SK-N-SH (cell line): ENCODE measurements around the gene PDE4B. TPM values are rescaled to one million over a fixed set of nuclear protein-coding genes. Genes with fewer than 3 reads are reported as not detected.

Source experiments
- CTCF ChIA-PET: fragments of 300-600, 350-600 bp; formaldehyde crosslinking; extraction: SDS; loops from one replicate; lab custom pipeline; 2021; lab: Yijun Ruan, JAX
- POLR2A ChIA-PET: fragments of 350-600 bp; sonication (Branson Sonifier 250); formaldehyde crosslinking; extraction: SDS; loops from one replicate; lab custom pipeline; 2020; ENCODE audit warnings: antibody characterized with exemption, inconsistent platforms; lab: Yijun Ruan, JAX
- DNase-seq: peaks from one replicate; pipeline ENCODE4 v3.0.0; 2012
- H2AFZ ChIP-seq: fragments of 200-600 bp; sonication (generic); 2 replicates; pipeline ENCODE4 v1.8.1; 2016; ENCODE audit warnings: antibody characterized with exemption, mild to moderate bottlenecking, low read depth
- H3F3A ChIP-seq: fragments of 200-600 bp; sonication (generic); replicated peaks from 2 replicates; pipeline ENCODE3; 2016; ENCODE audit warnings: antibody characterized with exemption, mild to moderate bottlenecking; ENCODE audit not compliant: insufficient read depth
- H3K27ac ChIP-seq, 2 experiments: fragments of 200-500 bp in 1 of 2; fragments of 200-600 bp in 1 of 2; sonication (Bioruptor generic) in 1 of 2; sonication (generic), shearing (Covaris generic) in 1 of 2; 2 replicates each; pipeline versions ENCODE4 v1.5.1 to v1.6.1; 2014 to 2016; ENCODE audit warnings: low read depth in 2 of 2, inconsistent platforms in 1 of 2, low read length in 1 of 2, mild to moderate bottlenecking in 1 of 2, mixed read lengths in 1 of 2
- H3K27me3 ChIP-seq: fragments of 200-600 bp; sonication (generic), shearing (Covaris generic); 2 replicates; pipeline ENCODE4 v1.6.1; 2016; ENCODE audit warnings: mixed run types; ENCODE audit not compliant: insufficient read depth
- H3K36me3 ChIP-seq, 2 experiments: fragments of 200-500 bp in 1 of 2; fragments of 200-600 bp in 1 of 2; sonication (Bioruptor generic) in 1 of 2; sonication (generic) in 1 of 2; replicated peaks in 1 of 2; 2 replicates each; pipeline versions ENCODE3 to v1.5.1; 2014 to 2016; ENCODE audit warnings: low read length in 1 of 2, mild to moderate bottlenecking in 1 of 2; ENCODE audit not compliant: insufficient read depth in 2 of 2, control insufficient read depth in 1 of 2
- H3K4me1 ChIP-seq, 2 experiments: fragments of 200-500 bp in 1 of 2; fragments of 200-600 bp in 1 of 2; sonication (Bioruptor generic) in 1 of 2; sonication (generic), shearing (Covaris generic) in 1 of 2; 2 replicates each; pipeline versions ENCODE4 v1.5.1 to v1.6.1; 2014 to 2016; ENCODE audit warnings: low read depth in 1 of 2, low read length in 1 of 2, mixed run types in 1 of 2; ENCODE audit not compliant: insufficient read depth in 2 of 2, control insufficient read depth in 1 of 2
- H3K4me2 ChIP-seq: fragments of 200-600 bp; sonication (generic), shearing (Covaris generic); 2 replicates; pipeline ENCODE4 v1.6.1; 2017; ENCODE audit warnings: mixed run types
- H3K4me3 ChIP-seq, 2 experiments: fragments of 200-500 bp in 1 of 2; fragments of 200-600 bp in 1 of 2; sonication (Bioruptor generic) in 1 of 2; sonication (generic), shearing (Covaris generic) in 1 of 2; 2 replicates each; pipeline versions ENCODE4 v1.5.1 to v1.8.1; 2014 to 2016; ENCODE audit warnings: low read depth in 2 of 2, inconsistent platforms in 1 of 2, low read length in 1 of 2, mild to moderate bottlenecking in 1 of 2, mixed read lengths in 1 of 2, moderate library complexity in 1 of 2
- H3K79me2 ChIP-seq: fragments of 200-600 bp; sonication (generic); 2 replicates; pipeline ENCODE4 v1.8.1; 2017; ENCODE audit warnings: mild to moderate bottlenecking; ENCODE audit not compliant: insufficient read depth
- H3K9ac ChIP-seq: fragments of 200-600 bp; sonication (generic); 2 replicates; pipeline ENCODE4 v1.6.1; 2017; ENCODE audit warnings: mixed run types
- H3K9me2 ChIP-seq: fragments of 200-600 bp; sonication (generic); 2 replicates; pipeline ENCODE4 v1.6.1; 2017; ENCODE audit warnings: mixed run types
- H3K9me3 ChIP-seq: fragments of 200-600 bp; sonication (generic); 2 replicates; pipeline ENCODE4 v1.6.1; 2017; ENCODE audit warnings: mixed run types, mild to moderate bottlenecking, moderate library complexity
- H4K20me1 ChIP-seq: fragments of 200-600 bp; sonication (generic); 2 replicates; pipeline ENCODE4 v1.6.1; 2017; ENCODE audit warnings: mild to moderate bottlenecking, mixed run types; ENCODE audit not compliant: insufficient read depth
- CHD2 ChIP-seq: fragments of 150-350 bp; IDR thresholded peaks from 2 replicates; pipeline ENCODE4 v1.6.1; 2018; ENCODE audit warnings: low read length; ENCODE audit not compliant: partially characterized antibody
- ELF1 ChIP-seq: IDR thresholded peaks from 2 replicates; pipeline ENCODE4 v1.4.0; 2012
- EP300 ChIP-seq, 2 experiments: IDR thresholded peaks; 2 replicates each; pipeline versions ENCODE4 v1.4.0 to v1.6.1; 2012; ENCODE audit warnings: borderline replicate concordance in 1 of 2, low read depth in 1 of 2, low read length in 1 of 2
- FOSL2 ChIP-seq: IDR thresholded peaks from 2 replicates; pipeline ENCODE4 v1.4.0; 2012; ENCODE audit warnings: low read depth, mild to moderate bottlenecking, moderate library complexity, borderline replicate concordance
- FOXM1 ChIP-seq: IDR thresholded peaks from 2 replicates; pipeline ENCODE4 v1.4.0; 2012; ENCODE audit warnings: low read depth, mild to moderate bottlenecking
- GABPA ChIP-seq: IDR thresholded peaks from 2 replicates; pipeline ENCODE4 v1.4.0; 2012; ENCODE audit warnings: low read depth, mild to moderate bottlenecking
- GATA2 ChIP-seq: sonication (generic); formaldehyde crosslinking; IDR thresholded peaks from 2 replicates; pipeline ENCODE4 v1.5.0; 2020; ENCODE audit warnings: mild to moderate bottlenecking, missing genetic modification reagents
- IRF3 ChIP-seq: fragments of 150-350 bp; IDR thresholded peaks from 2 replicates; pipeline ENCODE4 v1.6.1; 2016; ENCODE audit warnings: mild to moderate bottlenecking, low read depth, low read length
- MXI1 ChIP-seq: IDR thresholded peaks from 2 replicates; pipeline ENCODE4 v1.6.1; 2012; ENCODE audit warnings: mild to moderate bottlenecking, low read depth, low read length, improper control_type of control experiment
- NFIC ChIP-seq: IDR thresholded peaks from 2 replicates; pipeline ENCODE4 v1.4.0; 2012; ENCODE audit warnings: borderline replicate concordance
- PBX3 ChIP-seq: IDR thresholded peaks from 2 replicates; pipeline ENCODE4; 2012
- POLR2AphosphoS5 ChIP-seq: IDR thresholded peaks from 2 replicates; pipeline ENCODE4 v1.6.1; 2012; ENCODE audit warnings: low read depth, low read length
- RAD21 ChIP-seq: IDR thresholded peaks from 2 replicates; pipeline ENCODE4 v1.6.1; 2012; ENCODE audit warnings: mild to moderate bottlenecking, low read length
- RCOR1 ChIP-seq: fragments of 150-350 bp; IDR thresholded peaks from 2 replicates; pipeline ENCODE4 v1.6.1; 2017; ENCODE audit warnings: antibody characterized with exemption, low read length
- RFX5 ChIP-seq: IDR thresholded peaks from 2 replicates; pipeline ENCODE4 v1.6.1; 2012; ENCODE audit warnings: mild to moderate bottlenecking, improper control_type of control experiment, low read length
- RXRA ChIP-seq: IDR thresholded peaks from 2 replicates; pipeline ENCODE4 v1.4.0; 2012; ENCODE audit warnings: low read depth, mild to moderate bottlenecking, borderline replicate concordance
- SMC3 ChIP-seq: IDR thresholded peaks from 2 replicates; pipeline ENCODE4 v1.6.1; 2012; ENCODE audit warnings: low read depth, low read length, improper control_type of control experiment
- TCF12 ChIP-seq: IDR thresholded peaks from 2 replicates; pipeline ENCODE4 v1.4.0; 2012
- YY1 ChIP-seq: IDR thresholded peaks from 2 replicates; pipeline ENCODE4 v1.4.0; 2012; ENCODE audit warnings: low read depth, mild to moderate bottlenecking
- WGBS: methylation state at CpG from one replicate; pipeline ENCODE4 v1.1.6; 2017; ENCODE audit warnings: low lambda C conversion rate; 5-methylcytosine and 5-hydroxymethylcytosine counted together
- polyA plus RNA-seq, 3 experiments: library from polyadenylated mRNA; depleted of rRNA; stranded (reverse); fragments of >200 nt; gene quantifications; 2 replicates each; pipeline ENCODE4 v1.2.3, GENCODE V29; 2012
- TF ChIP-seq, protein P1 (sequence below): IDR thresholded peaks from 2 replicates; pipeline ENCODE4 v1.4.0; 2012; ENCODE audit warnings: low read depth, borderline replicate concordance

The PDE4B gene
- polyA plus RNA-seq, 1 of the 3 experiments (the other 2 are of a cell fraction) = 1.9 TPM

GRCh38 chr1:65762081-65762862, 30.4 kb upstream of the PDE4B start:
- TF ChIP-seq RCOR1 (no peak), RAD21 (no peak), FOXM1 (no peak), RXRA (no peak), EP300 (IDR thresholded peaks at IDR 0.05; ENCODE audit: borderline replicate concordance in 1 of 2, low read depth in 1 of 2, low read length in 1 of 2) (no peak), SMC3 (no peak), YY1 (no peak), FOSL2 (no peak), TCF12 (no peak), RFX5 (no peak), NFIC (no peak)
- TF ChIP-seq, protein P1, sequence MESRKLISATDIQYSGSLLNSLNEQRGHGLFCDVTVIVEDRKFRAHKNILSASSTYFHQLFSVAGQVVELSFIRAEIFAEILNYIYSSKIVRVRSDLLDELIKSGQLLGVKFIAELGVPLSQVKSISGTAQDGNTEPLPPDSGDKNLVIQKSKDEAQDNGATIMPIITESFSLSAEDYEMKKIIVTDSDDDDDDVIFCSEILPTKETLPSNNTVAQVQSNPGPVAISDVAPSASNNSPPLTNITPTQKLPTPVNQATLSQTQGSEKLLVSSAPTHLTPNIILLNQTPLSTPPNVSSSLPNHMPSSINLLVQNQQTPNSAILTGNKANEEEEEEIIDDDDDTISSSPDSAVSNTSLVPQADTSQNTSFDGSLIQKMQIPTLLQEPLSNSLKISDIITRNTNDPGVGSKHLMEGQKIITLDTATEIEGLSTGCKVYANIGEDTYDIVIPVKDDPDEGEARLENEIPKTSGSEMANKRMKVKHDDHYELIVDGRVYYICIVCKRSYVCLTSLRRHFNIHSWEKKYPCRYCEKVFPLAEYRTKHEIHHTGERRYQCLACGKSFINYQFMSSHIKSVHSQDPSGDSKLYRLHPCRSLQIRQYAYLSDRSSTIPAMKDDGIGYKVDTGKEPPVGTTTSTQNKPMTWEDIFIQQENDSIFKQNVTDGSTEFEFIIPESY = no peak
- no peaks in the 10 kb centered on the region for H3K36me3 ChIP-seq
- peaks cover 0 to 3% of the 10 kb centered on the region in 2 experiments; a peak in 1 of 4 replicates for H3K4me1 ChIP-seq
- ChIA-PET CTCF (interaction anchor here (0.8 kb wide), 1 partner anchor 30 kb away, joined by 3 read pairs; no protein-coding TSS in a partner anchor), POLR2A (no interaction called here)
- no peaks in the 10 kb centered on the region for H3K79me2 ChIP-seq
- no peaks in the 10 kb centered on the region for H3F3A ChIP-seq
- no peak overlapping the region for H2AFZ ChIP-seq
- H3K9me2 ChIP-seq = no peaks in the 10 kb centered on the region
- H3K4me2 ChIP-seq = no peak overlapping the region
- 61% methylated on average over 8 of the region's 8 CpGs for WGBS
- H3K27ac ChIP-seq = no peak overlapping the region
- H4K20me1 ChIP-seq = no peaks in the 10 kb centered on the region
- DNase-seq = no peak
- no peaks in the 10 kb centered on the region for H3K27me3 ChIP-seq
- H3K4me3 ChIP-seq = no peak overlapping the region
- no peak overlapping the region for H3K9ac ChIP-seq
- H3K9me3 ChIP-seq = no peaks in the 10 kb centered on the region

- no peak for DNase-seq
- no peak overlapping the region for H2AFZ ChIP-seq
- peaks cover 0 to 3% of the 10 kb centered on the region in 2 experiments; a peak in 1 of 4 replicates for H3K4me1 ChIP-seq
- H3K9me3 ChIP-seq = no peaks in the 10 kb centered on the region
- CTCF ChIA-PET = no interaction called here
- H4K20me1 ChIP-seq = no peaks in the 10 kb centered on the region
- TF ChIP-seq GATA2 (no peak), ELF1 (no peak), PBX3 (no peak), CHD2 (no peak), FOXM1 (no peak), POLR2AphosphoS5 (no peak), GABPA (no peak), MXI1 (no peak), IRF3 (no peak), RCOR1 (no peak)
- no peak overlapping the region for H3K4me2 ChIP-seq
- POLR2A ChIA-PET = no interaction called here
- H3K9ac ChIP-seq = no peak overlapping the region
- H3K36me3 ChIP-seq = no peaks in the 10 kb centered on the region
- H3K27ac ChIP-seq = no peak overlapping the region
- H3F3A ChIP-seq = peaks cover under 1% of the 10 kb centered on the region
- no peaks in the 10 kb centered on the region for H3K27me3 ChIP-seq
- no peaks in the 10 kb centered on the region for H3K79me2 ChIP-seq
- H3K9me2 ChIP-seq = no peaks in the 10 kb centered on the region
- no peak overlapping the region for H3K4me3 ChIP-seq
These were observed 28.6 kb upstream of the PDE4B start for GRCh38 chr1:65764052-65764451.
